ENCODE measurements around the gene ZBTB20.

Gene ZBTB20

DNA sequence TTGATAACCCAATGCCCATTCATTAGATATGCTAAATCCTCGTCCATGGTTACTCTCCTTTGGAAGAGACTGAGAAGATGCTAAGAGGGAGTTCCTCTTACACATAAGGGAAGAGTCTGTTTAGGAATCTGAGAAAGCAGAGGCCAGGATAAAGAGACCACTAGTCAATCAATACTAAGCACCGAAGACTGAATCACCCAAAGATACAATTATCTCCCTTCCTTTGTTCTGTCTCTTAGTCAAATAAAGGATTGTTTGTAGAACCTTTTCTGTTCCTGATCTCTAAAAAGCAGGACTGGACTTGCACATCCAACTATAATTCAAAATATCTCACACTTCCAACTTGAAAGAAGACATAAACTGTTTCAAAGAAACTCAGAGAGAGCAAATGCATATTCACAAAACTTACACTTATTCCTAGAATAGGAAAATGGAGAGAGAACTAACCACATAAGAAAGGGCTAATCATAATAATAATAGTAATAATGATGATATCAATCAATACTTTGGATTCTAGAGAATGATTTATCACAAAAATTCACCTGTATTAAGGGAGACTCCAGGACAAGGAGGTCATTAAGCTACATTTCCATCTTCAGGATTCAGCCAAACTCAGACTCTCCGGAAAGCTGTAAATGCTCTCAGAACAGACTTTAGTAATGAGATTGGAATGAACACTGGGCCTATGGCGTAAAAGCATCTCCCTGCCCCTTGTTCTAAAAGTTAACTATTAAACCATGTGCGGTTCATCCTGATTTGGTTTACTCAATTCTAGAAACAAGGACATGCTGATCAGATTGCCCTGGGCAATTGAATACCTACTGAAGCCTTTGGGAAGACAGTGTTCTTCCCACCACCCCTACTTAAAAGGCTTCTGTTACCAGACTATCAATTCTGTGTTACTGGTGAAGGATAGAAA, 401.5 kb downstream of the ZBTB20 start:
- DNase-seq: peak; percentile 57

- no peak for DNase-seq
Observed at GRCh38 chr3:114743746-114744485, 403.2 kb downstream of the ZBTB20 start.

- DNase-seq: peak; percentile 8
Observed at GRCh38 chr3:114741066-114741465, 406.0 kb downstream of the ZBTB20 start.

GRCh38 chr3:114739627-114740026, 407.5 kb downstream of the ZBTB20 start:
- no peak for DNase-seq

DNA sequence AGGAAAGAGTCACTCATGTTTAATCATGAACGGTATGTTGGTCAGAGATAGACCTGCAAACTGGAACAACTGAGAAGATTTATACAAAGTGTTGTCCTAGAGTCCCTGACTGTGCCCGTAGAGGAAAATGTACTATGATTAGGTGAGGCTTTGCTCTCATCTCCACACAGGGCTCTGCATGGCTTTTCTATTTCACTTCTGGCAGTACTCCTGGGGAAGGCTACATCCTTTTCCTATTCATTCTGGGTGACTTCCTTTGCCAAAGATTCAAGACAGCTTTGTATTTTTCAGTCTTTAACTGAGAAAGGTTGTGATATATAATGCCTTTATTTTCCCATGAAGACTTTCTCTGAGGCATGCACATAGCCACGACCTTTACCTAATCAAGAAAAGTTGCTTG, 414.7 kb downstream of the ZBTB20 start:
- no peak for DNase-seq

DNA sequence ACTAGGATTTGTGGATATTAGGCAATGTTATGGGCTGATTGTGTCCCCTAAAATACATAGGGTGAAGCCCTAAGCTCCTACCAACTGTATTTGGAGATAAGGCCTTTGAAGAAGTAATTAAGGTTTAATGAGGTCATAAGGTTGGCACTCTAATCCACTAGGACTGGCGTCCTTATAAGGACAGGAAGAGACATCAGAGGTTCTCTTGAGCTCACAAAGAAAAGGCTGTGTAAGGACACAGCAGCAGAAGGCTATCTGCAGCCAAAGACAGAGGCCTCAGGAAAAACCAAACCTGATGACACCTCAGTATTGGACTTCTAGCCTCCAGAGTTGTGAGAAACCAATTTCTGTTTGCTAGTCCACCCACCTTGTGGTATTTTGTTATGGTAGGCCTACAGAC, 416.7 kb downstream of the ZBTB20 start:
- DNase-seq: no peak

GRCh38 chr3:114727373-114727772, 419.7 kb downstream of the ZBTB20 start:
- DNase-seq: no peak

GRCh38 chr3:114725966-114726365, 421.1 kb downstream of the ZBTB20 start:
- no peak for DNase-seq

DNA sequence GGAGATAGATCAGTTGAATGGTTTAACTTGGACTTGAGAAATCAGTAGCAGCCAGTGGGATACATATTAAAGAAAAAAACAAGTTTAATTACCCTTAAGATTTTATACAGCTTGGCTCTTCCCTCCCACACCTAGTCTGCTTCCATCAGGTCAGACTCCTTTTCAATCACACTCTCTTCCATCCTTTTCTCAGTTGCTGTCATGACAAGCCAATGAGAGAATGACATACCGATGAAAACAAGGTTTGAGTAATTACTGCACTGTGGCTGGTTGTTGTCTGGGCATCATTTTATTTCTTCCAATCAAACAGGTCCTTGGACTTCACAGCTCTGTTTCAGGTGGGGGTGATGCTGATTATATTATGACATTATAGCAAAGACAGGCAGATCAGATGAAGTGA, 424.6 kb downstream of the ZBTB20 start:
- DNase-seq: no peak

DNA sequence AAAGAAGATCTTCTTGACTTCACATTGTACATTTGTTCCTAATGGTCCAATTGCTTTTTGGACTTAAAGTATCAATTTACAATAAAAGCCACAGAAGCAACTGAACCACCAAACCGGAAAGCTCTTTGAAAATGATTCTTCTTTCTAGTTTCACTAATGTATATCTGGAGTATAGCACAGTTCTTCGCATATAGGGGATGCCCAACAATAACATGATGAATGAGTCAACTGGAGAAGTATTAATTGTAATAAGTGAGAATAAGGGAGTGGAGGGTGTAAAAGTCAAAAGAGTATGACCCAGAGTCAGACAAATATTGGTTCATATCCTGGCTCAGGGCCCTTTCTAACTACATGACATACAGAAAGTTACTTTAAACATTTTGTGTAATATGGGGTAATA, 425.2 kb downstream of the ZBTB20 start:
- DNase-seq: no peak

GRCh38 chr3:114721209-114721608, 425.9 kb downstream of the ZBTB20 start:
- DNase-seq: no peak

DNA sequence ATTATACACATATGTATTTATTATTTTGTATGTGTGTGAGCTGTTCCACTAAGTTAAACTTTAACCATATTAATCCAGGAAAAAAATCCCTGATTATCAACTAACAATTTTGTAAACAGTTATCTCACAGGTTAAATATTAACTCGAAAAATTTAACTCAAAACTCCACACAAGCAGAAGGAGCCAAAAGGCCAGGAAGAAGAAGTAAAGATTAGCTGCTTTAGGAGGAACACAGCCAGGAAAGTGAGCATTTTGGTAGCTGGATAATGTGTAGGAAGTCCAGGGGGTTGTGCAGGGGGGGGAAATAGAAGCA, 428.2 kb downstream of the ZBTB20 start:
- no peak for DNase-seq

- DNase-seq: no peak
Observed at GRCh38 chr3:114718071-114718897, 428.8 kb downstream of the ZBTB20 start.

GRCh38 chr3:114716916-114717315, 430.2 kb downstream of the ZBTB20 start:
- DNase-seq: no peak

- no peak for DNase-seq
Observed at GRCh38 chr3:114716126-114716525, 431.0 kb downstream of the ZBTB20 start.

- DNase-seq: no peak
Observed at GRCh38 chr3:114714957-114715460, 432.1 kb downstream of the ZBTB20 start.

DNA sequence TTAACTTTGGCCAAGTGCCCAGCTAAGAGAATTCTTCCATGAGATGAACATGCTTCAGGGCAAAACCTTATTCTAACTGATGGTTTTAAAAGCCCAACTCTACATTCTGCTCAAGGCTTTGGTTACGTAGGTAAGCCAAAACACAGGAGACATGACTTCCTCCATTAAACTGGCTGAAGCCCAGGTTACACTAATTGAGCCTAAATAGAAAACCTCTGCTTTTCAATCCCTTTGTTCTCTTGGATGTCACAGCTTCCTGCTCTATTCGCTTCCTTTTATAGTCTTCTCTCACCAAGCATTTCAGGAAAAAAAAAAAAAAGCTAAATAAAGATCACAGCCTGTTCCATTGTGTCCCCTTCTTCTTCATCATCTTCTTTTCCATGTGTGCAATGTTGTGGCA, 432.9 kb downstream of the ZBTB20 start:
- DNase-seq: no peak

- DNase-seq: no peak
Observed at GRCh38 chr3:114712728-114713492, 434.2 kb downstream of the ZBTB20 start.

DNA sequence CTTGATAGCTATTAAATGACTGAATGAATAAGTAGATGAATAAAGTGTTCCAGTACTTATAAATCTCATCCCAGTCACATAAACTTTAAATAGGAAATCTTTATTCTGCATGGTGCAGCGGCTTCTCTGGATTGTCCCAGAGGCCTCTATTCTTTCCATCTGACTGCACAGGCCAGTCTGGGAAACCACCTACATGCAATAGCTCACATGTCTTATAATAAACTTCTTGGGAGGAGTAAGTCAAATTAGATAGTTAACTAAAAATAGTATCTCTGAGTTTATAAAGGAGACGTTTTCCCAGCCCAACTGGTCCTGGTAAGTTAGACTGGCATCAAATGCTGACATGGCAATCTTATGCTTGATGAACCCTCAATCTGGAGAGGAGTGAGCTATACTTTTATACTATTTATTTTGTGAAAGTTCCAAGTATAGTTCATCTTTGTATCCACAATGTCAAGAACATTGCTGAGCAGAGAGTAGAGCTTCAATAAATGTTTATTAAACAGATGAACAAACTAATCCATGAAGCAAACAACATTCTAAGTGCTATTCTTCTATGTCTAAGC, 435.7 kb downstream of the ZBTB20 start:
- no peak for DNase-seq

DNA sequence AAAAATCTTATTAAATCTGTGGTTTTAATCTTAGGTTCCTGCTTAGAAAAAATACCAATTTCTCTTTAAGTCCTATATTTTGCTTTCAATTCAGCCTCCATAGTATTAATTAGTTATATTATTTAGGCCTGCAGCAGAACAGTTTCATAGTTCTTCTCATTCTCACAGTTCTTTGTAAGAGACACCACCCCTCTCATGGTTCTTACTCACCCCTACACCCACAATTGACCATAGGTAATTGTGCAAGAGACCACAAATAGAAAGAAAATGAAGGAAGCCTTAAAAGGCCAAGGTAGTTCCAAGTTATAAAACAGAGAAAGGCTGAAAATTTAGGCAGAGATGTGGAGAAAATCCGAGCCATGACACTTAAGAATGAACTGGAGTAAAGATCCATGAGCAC, 438.0 kb downstream of the ZBTB20 start:
- no peak for DNase-seq

DNA sequence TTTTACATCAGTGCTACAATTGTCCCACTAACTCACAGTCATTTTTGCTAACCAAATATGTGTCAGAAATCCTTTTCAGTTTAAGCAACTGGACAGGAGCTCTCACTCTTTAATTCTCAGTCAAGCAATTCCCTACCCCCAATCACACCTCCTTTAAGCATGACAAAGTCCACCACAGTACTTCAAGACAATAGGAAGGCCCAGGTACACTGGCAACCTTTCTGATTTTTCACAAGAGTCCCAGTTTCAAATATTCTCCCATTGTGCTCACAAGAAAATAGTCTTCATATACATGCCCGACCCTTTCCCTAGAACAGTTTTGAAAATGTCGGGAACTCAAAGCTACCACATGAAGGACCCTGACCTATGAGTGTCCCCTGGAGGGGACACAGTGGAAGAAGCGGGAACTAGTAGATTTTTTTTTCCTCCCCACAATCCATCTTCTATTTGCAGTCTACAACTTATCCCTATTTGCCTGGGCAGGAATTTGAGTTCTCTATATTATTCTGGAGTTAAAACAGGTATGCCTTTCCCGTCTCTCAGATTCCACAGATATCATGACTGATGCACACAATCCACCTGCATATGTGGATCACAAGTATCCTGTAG, 439.7 kb downstream of the ZBTB20 start:
- DNase-seq: no peak

Data from fibroblast of skin of right quadriceps (primary cell).